H9 (cell line): ENCODE data around the gene KIF13A. TPM values are rescaled to one million over a fixed set of nuclear protein-coding genes. Genes with fewer than 3 reads are reported as not detected.

Source experiments
- DNase-seq: peaks from one replicate; pipeline ENCODE4 v3.0.0-alpha.2; 2017
- H2AFZ ChIP-seq: one replicate; pipeline ENCODE4 v1.6.1; 2013; ENCODE audit warnings: mild to moderate bottlenecking, low read length, control low read depth, moderate library complexity
- H2AK5ac ChIP-seq: 2 replicates; pipeline ENCODE4 v1.6.1; 2013; ENCODE audit warnings: low read length, control low read depth, mixed read lengths; ENCODE audit not compliant: insufficient read length
- H2BK120ac ChIP-seq: one replicate; pipeline ENCODE4 v1.6.1; 2013; ENCODE audit warnings: low read depth, mild to moderate bottlenecking, low read length, control low read depth, inconsistent platforms; ENCODE audit not compliant: poor library complexity, severe bottlenecking
- H2BK12ac ChIP-seq: 2 replicates; pipeline ENCODE4 v1.6.1; 2013; ENCODE audit warnings: low read length, control low read depth, mixed read lengths, low read depth; ENCODE audit not compliant: insufficient read length
- H2BK15ac ChIP-seq: 2 replicates; pipeline ENCODE4 v1.6.1; 2013; ENCODE audit warnings: low read depth, low read length, control low read depth
- H2BK20ac ChIP-seq: one replicate; pipeline ENCODE4 v1.6.1; 2013; ENCODE audit warnings: low read depth, mild to moderate bottlenecking, low read length, control low read depth, inconsistent platforms; ENCODE audit not compliant: poor library complexity, severe bottlenecking
- H2BK5ac ChIP-seq: 2 replicates; pipeline ENCODE4 v1.6.1; 2013; ENCODE audit warnings: low read length, control low read depth, mixed read lengths; ENCODE audit not compliant: insufficient read length
- H3K14ac ChIP-seq: 2 replicates; pipeline ENCODE4 v1.6.1; 2013; ENCODE audit warnings: low read length, control low read depth; ENCODE audit not compliant: insufficient read depth
- H3K18ac ChIP-seq: 2 replicates; pipeline ENCODE4 v1.6.1; 2013; ENCODE audit warnings: low read depth, mild to moderate bottlenecking, mixed read lengths, low read length, control low read depth; ENCODE audit not compliant: insufficient read length
- H3K23ac ChIP-seq: 2 replicates; pipeline ENCODE4 v1.6.1; 2013; ENCODE audit warnings: low read length, control low read depth, mixed read lengths, low read depth; ENCODE audit not compliant: insufficient read length
- H3K23me2 ChIP-seq: 2 replicates; pipeline ENCODE4 v1.6.1; 2013; ENCODE audit warnings: low read depth, mild to moderate bottlenecking, mixed read lengths, low read length, control low read depth; ENCODE audit not compliant: insufficient read length, poor library complexity, severe bottlenecking
- H3K27ac ChIP-seq: 2 replicates; pipeline ENCODE4 v1.5.1; 2013; ENCODE audit warnings: low read length, control low read depth, mixed read lengths, low read depth; ENCODE audit not compliant: insufficient read length
- H3K27me3 ChIP-seq: 2 replicates; pipeline ENCODE4 v1.6.1; 2013; ENCODE audit warnings: low read length, control low read depth, inconsistent platforms; ENCODE audit not compliant: insufficient read depth
- H3K4ac ChIP-seq: 2 replicates; pipeline ENCODE4 v1.6.1; 2013; ENCODE audit warnings: low read depth, mild to moderate bottlenecking, control low read depth, inconsistent platforms, low read length, moderate library complexity
- H3K4me1 ChIP-seq: 2 replicates; pipeline ENCODE4 v1.6.1; 2013; ENCODE audit warnings: low read length, control low read depth, inconsistent platforms; ENCODE audit not compliant: insufficient read depth
- H3K4me2 ChIP-seq: 2 replicates; pipeline ENCODE4 v1.6.1; 2013; ENCODE audit warnings: low read length, control low read depth, mixed read lengths; ENCODE audit not compliant: insufficient read length, insufficient read depth
- H3K56ac ChIP-seq: 2 replicates; pipeline ENCODE4 v1.6.1; 2013; ENCODE audit warnings: low read depth, mild to moderate bottlenecking, mixed read lengths, low read length, control low read depth; ENCODE audit not compliant: insufficient read length
- H3K79me1 ChIP-seq: 2 replicates; pipeline ENCODE4 v1.6.1; 2013; ENCODE audit warnings: low read depth, mild to moderate bottlenecking, moderate library complexity, low read length, control low read depth, inconsistent platforms; ENCODE audit not compliant: insufficient read depth, poor library complexity, severe bottlenecking
- H3K79me2 ChIP-seq: 2 replicates; pipeline ENCODE4 v1.6.1; 2013; ENCODE audit warnings: low read length, control low read depth, inconsistent platforms; ENCODE audit not compliant: insufficient read depth
- H3K9ac ChIP-seq: 2 replicates; pipeline ENCODE4 v1.6.1; 2013; ENCODE audit warnings: low read length, control low read depth, mixed read lengths; ENCODE audit not compliant: insufficient read length; ENCODE audit errors: extremely low read depth
- H3K9me3 ChIP-seq: one replicate; pipeline ENCODE4 v1.6.1; 2013; ENCODE audit warnings: low read depth, low read length, inconsistent platforms; ENCODE audit not compliant: control insufficient read depth
- H3T11ph ChIP-seq: one replicate; pipeline ENCODE4 v1.6.1; 2013; ENCODE audit warnings: mild to moderate bottlenecking, low read length, control low read depth, inconsistent platforms
- H4K20me1 ChIP-seq: one replicate; pipeline ENCODE4 v1.6.1; 2013; ENCODE audit not compliant: control insufficient read depth, insufficient read length, insufficient read depth
- H4K5ac ChIP-seq: 2 replicates; pipeline ENCODE4 v1.6.1; 2013; ENCODE audit warnings: low read depth, mild to moderate bottlenecking, mixed read lengths, low read length, control low read depth; ENCODE audit not compliant: insufficient read length
- H4K8ac ChIP-seq: replicated peaks from 2 replicates; pipeline ENCODE4 v1.6.1; 2013; ENCODE audit warnings: low read length, control low read depth, mixed read lengths, low read depth; ENCODE audit not compliant: insufficient read length
- H4K91ac ChIP-seq: 2 replicates; pipeline ENCODE4 v1.6.1; 2013; ENCODE audit warnings: low read depth, mild to moderate bottlenecking, moderate library complexity, mixed read lengths, low read length, control low read depth; ENCODE audit not compliant: insufficient read length
- H3K27ac Mint-ChIP-seq, 3 experiments: 2 replicates in 2 of 3; 3 replicates in 1 of 3; pipeline ENCODE4 v1.8.0; 2020 to 2021; ENCODE audit warnings: mixed read lengths in 3 of 3, mild to moderate bottlenecking in 1 of 3, moderate library complexity in 1 of 3
- H3K27me3 Mint-ChIP-seq: 2 replicates; pipeline ENCODE4 v1.8.0; 2021; ENCODE audit warnings: low read depth, mild to moderate bottlenecking, moderate library complexity, mixed read lengths
- H3K36me3 Mint-ChIP-seq, 3 experiments: 2 replicates in 2 of 3; 3 replicates in 1 of 3; pipeline ENCODE4 v1.8.0; 2020 to 2021; ENCODE audit warnings: low read depth in 3 of 3, mixed read lengths in 3 of 3; ENCODE audit not compliant: insufficient read depth in 1 of 3
- H3K4me1 Mint-ChIP-seq, 2 experiments: 2 replicates each; pipeline ENCODE4 v1.8.0; 2020; ENCODE audit warnings: mixed read lengths in 2 of 2
- H3K4me3 Mint-ChIP-seq, 2 experiments: 2 replicates in 1 of 2; 3 replicates in 1 of 2; pipeline ENCODE4 v1.8.0; 2020 to 2021; ENCODE audit warnings: mild to moderate bottlenecking in 2 of 2, mixed read lengths in 2 of 2, moderate library complexity in 1 of 2
- H3K9me3 Mint-ChIP-seq, 2 experiments: 2 replicates in 1 of 2; 3 replicates in 1 of 2; pipeline ENCODE4 v1.8.0; 2020; ENCODE audit warnings: mild to moderate bottlenecking in 2 of 2, mixed read lengths in 2 of 2, moderate library complexity in 1 of 2
- CTCF ChIP-seq: fragments of 200-600 bp; sonication (generic); conservative IDR thresholded peaks from 3 replicates; pipeline ENCODE4 v1.8.0; 2021; ENCODE audit warnings: antibody characterized with exemption, mild to moderate bottlenecking
- WGBS: extraction: QIAGEN DNeasy Blood & Tissue Kit; methylation state at CpG from one replicate; pipeline ENCODE4 v1.1.7; 2013; ENCODE audit warnings: missing lambda C conversion rate, low lambda C conversion rate, mixed read lengths; ENCODE audit not compliant: insufficient read length; ENCODE audit errors: extremely low coverage; 5-methylcytosine and 5-hydroxymethylcytosine counted together
- total RNA-seq: library from RNA; stranded (reverse); gene quantifications from 2 replicates; pipeline ENCODE4 v1.2.1, GENCODE V29; 2021

KIF13A gene
- total RNA-seq, 1 experiment from 2014 or later = 38.2 TPM

GRCh38 chr6:17919496-17919895 is 67.9 kb downstream of the KIF13A start:
- Mint-ChIP-seq H3K36me3 (peaks cover 0 to 4% (median 0%) of the 10 kb centered on the region in 3 experiments; a peak in 2 of 7 replicates), H3K4me3 (no peak overlapping the region), H3K27me3 (no peaks in the 10 kb centered on the region), H3K27ac (no peak overlapping the region; a peak in 1 of 7 replicates), H3K4me1 (peaks cover 34 to 35% of the 10 kb centered on the region in 2 experiments), H3K9me3 (no peaks in the 10 kb centered on the region)
- H3K4me2 ChIP-seq = no peak overlapping the region
- H2BK20ac ChIP-seq = no peak overlapping the region
- H2AFZ ChIP-seq = no peak overlapping the region
- no peak overlapping the region for H4K8ac ChIP-seq
- no peak overlapping the region for H2BK120ac ChIP-seq
- H3K9me3 ChIP-seq = no peaks in the 10 kb centered on the region
- H3K18ac ChIP-seq = no peak overlapping the region
- no peak overlapping the region for H4K5ac ChIP-seq
- H4K91ac ChIP-seq = no peak overlapping the region
- no peak overlapping the region for H3K9ac ChIP-seq
- H4K20me1 ChIP-seq = no peaks in the 10 kb centered on the region
- H2AK5ac ChIP-seq = no peak overlapping the region
- no peak overlapping the region for H2BK15ac ChIP-seq
- no peak overlapping the region for H3K4ac ChIP-seq
- H2BK5ac ChIP-seq = no peak overlapping the region
- no peaks in the 10 kb centered on the region for H3K27me3 ChIP-seq
- no peaks in the 10 kb centered on the region for H3K23me2 ChIP-seq
- no peak overlapping the region for H3K56ac ChIP-seq
- H3K14ac ChIP-seq = no peak overlapping the region
- no peak for TF ChIP-seq CTCF
- H3K79me1 ChIP-seq = no peaks in the 10 kb centered on the region
- no peak overlapping the region for H3T11ph ChIP-seq
- H3K23ac ChIP-seq = no peak overlapping the region
- no CpG with 5 or more reads among the region's 4 CpGs for WGBS
- peaks cover 3% of the 10 kb centered on the region; the same call in 1 of the 2 replicates for H3K4me1 ChIP-seq
- H2BK12ac ChIP-seq = no peak overlapping the region
- DNase-seq = no peak
- H3K27ac ChIP-seq = no peak overlapping the region
- peaks cover 2% of the 10 kb centered on the region; the same call in 1 of the 2 replicates for H3K79me2 ChIP-seq
